Stomach (tissue), 4 donors: ENCODE measurements around the gene PKDCC.

ENCODE experiments used
- EP300 ChIP-seq: sonication (generic); formaldehyde crosslinking; IDR thresholded peaks from one replicate; pipeline ENCODE4 v1.6.1; 2017; ENCODE audit warnings: antibody characterized with exemption
- POLR2A ChIP-seq, 4 donors: fragments of 450-650 bp; IDR thresholded peaks; one replicate each; pipeline ENCODE4 v1.6.1; 2016; ENCODE audit warnings: antibody characterized with exemption in 4 of 4, control low read depth in 2 of 4, mild to moderate bottlenecking in 1 of 4, moderate library complexity in 1 of 4
- TF ChIP-seq, protein P1 (sequence below), 7 experiments: fragments of 450-650 bp in 4 of 7; fragments of 200-600 bp in 3 of 7; sonication (generic) in 3 of 7; IDR thresholded peaks; one replicate each; pipeline ENCODE4 v1.5.1; 2016 to 2019; ENCODE audit warnings: antibody characterized with exemption in 7 of 7, control low read depth in 2 of 7, mild to moderate bottlenecking in 1 of 7

DNA sequence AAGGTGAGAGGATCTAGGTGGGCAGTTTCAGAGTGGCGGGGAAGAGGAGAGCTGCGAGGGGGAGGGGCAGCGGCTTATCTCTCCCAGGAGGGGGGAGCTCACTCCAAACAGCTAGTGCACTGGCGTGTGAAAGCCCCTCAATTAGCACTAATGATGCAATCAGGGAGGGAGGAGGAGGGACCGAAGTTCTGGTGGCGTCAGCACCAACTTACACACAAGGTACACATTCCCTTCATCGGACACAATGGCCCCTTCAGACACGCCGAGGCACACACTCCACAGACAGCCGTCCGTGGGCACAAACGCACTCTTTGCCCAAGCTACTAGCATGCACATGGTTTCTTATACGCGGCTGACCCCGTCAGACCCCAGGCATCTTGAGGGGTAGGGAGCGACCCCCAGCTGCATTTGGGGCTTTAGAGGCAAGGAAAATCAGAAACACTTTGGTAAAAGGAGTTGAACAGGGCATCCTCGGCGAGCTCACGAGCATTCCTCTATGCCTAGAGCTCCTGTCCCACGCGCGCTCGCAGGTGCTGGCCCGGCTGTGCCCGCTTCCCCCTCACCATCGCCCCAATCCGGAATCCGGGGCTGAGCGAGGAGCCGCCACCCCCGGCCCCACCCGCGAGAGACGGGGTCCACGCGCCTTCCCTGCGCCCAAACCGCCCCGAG lies 868 bp upstream of the PKDCC start:
- TF ChIP-seq, protein P1, sequence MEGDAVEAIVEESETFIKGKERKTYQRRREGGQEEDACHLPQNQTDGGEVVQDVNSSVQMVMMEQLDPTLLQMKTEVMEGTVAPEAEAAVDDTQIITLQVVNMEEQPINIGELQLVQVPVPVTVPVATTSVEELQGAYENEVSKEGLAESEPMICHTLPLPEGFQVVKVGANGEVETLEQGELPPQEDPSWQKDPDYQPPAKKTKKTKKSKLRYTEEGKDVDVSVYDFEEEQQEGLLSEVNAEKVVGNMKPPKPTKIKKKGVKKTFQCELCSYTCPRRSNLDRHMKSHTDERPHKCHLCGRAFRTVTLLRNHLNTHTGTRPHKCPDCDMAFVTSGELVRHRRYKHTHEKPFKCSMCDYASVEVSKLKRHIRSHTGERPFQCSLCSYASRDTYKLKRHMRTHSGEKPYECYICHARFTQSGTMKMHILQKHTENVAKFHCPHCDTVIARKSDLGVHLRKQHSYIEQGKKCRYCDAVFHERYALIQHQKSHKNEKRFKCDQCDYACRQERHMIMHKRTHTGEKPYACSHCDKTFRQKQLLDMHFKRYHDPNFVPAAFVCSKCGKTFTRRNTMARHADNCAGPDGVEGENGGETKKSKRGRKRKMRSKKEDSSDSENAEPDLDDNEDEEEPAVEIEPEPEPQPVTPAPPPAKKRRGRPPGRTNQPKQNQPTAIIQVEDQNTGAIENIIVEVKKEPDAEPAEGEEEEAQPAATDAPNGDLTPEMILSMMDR (IDR thresholded peaks at IDR 0.05) = no peak
- no peak for TF ChIP-seq POLR2A (IDR thresholded peaks at IDR 0.05)
- no peak for TF ChIP-seq EP300
